Activated CD4-positive, alpha-beta T cell treated with anti-CD3 and anti-CD28 coated beads, Interleukin-2, amount 10 ng/mL, durations not matched to agents 24 days and 14 days (primary cell): ENCODE measurements around the gene EIF2B5. TPM values are rescaled to one million over a fixed set of nuclear protein-coding genes. Genes with fewer than 3 reads are reported as not detected.

Experiments used
- DNase-seq: peaks from one replicate; pipeline ENCODE4 v3.0.0; 2022
- H3K27ac Mint-ChIP-seq: one replicate; pipeline ENCODE4 v1.8.0; 2022; ENCODE audit warnings: mild to moderate bottlenecking, mixed read lengths
- H3K27me3 Mint-ChIP-seq: one replicate; pipeline ENCODE4 v1.8.0; 2022; ENCODE audit warnings: mixed read lengths
- H3K36me3 Mint-ChIP-seq: one replicate; pipeline ENCODE4 v1.8.0; 2022; ENCODE audit warnings: low read depth, mild to moderate bottlenecking, mixed read lengths
- H3K4me1 Mint-ChIP-seq: one replicate; pipeline ENCODE4 v1.8.0; 2021; ENCODE audit warnings: mixed read lengths
- H3K4me3 Mint-ChIP-seq: one replicate; pipeline ENCODE4 v1.8.0; 2022; ENCODE audit warnings: mild to moderate bottlenecking, moderate library complexity, mixed read lengths
- H3K9me3 Mint-ChIP-seq: one replicate; pipeline ENCODE4 v1.8.0; 2021; ENCODE audit warnings: mixed read lengths
- intact Hi-C: fragments of 100-400 bp; cut with micrococcal nuclease; formaldehyde crosslinking; loops from one replicate; pipeline ENCODE4 v1.15.1; 2023
- total RNA-seq: library from RNA; stranded (reverse); gene quantifications from 2 replicates; pipeline ENCODE4 v1.2.3, GENCODE V29; 2022

EIF2B5 gene
- total RNA-seq, 1 donor from 2014 or later = 72.2 TPM

GRCh38 chr3:184183679-184184078, 48.5 kb downstream of the EIF2B5 start:
- H3K27me3 Mint-ChIP-seq = no peaks in the 10 kb centered on the region
- H3K27ac Mint-ChIP-seq = no peak overlapping the region
- H3K4me3 Mint-ChIP-seq = no peak overlapping the region
- no peaks in the 10 kb centered on the region for H3K9me3 Mint-ChIP-seq
- intact Hi-C loops = no loop called here
- peak; percentile 59 for DNase-seq
- peaks cover 26% of the 10 kb centered on the region for H3K4me1 Mint-ChIP-seq
- peaks cover 71% of the 10 kb centered on the region for H3K36me3 Mint-ChIP-seq

GRCh38 chr3:184184546-184185230, 49.5 kb downstream of the EIF2B5 start:
- Mint-ChIP-seq H3K9me3 (no peaks in the 10 kb centered on the region), H3K4me1 (peaks cover 28% of the 10 kb centered on the region), H3K4me3 (peak overlapping the region; percentile 92), H3K27me3 (no peaks in the 10 kb centered on the region), H3K27ac (peak overlapping the region; percentile 92), H3K36me3 (peaks cover 69% of the 10 kb centered on the region)
- DNase-seq = peak; percentile 55
- intact Hi-C loops = loop anchor here (1.0 kb wide), 1 partner anchor 49 kb away; the partner anchor contains the start of gene EIF2B5

- peak overlapping the region; percentile 92 for H3K27ac Mint-ChIP-seq
- no peaks in the 10 kb centered on the region for H3K9me3 Mint-ChIP-seq
- intact Hi-C loops = loop anchor here (1.0 kb wide), 5 partner anchors 11 to 114 kb away; partner anchors contain the start of genes ALG3, AP2M1, EIF2B5 and PSMD2
- DNase-seq = peak; percentile 100
- H3K27me3 Mint-ChIP-seq = no peaks in the 10 kb centered on the region
- H3K4me3 Mint-ChIP-seq = peak overlapping the region; percentile 92
- peaks cover 68% of the 10 kb centered on the region for H3K36me3 Mint-ChIP-seq
- peaks cover 28% of the 10 kb centered on the region for H3K4me1 Mint-ChIP-seq
Observed at GRCh38 chr3:184185461-184186183, 50.5 kb downstream of the EIF2B5 start.

GRCh38 chr3:184186184-184186901, 51.2 kb downstream of the EIF2B5 start, which contains the start of gene ABCF3:
Gene ABCF3, plus strand, starts transcription at chr3:184186199. Its CDS starts 9 bp downstream, at chr3:184186208.
- H3K27ac Mint-ChIP-seq = peak within 1 kb of the TSS; percentile 92
- intact Hi-C loops = loop anchor here (1.0 kb wide), 4 partner anchors 12 to 113 kb away; partner anchors contain the start of genes ALG3, AP2M1 and PSMD2
- DNase-seq = no peak
- no peaks in the 10 kb centered on the region for H3K9me3 Mint-ChIP-seq
- peaks cover 28% of the 10 kb centered on the region for H3K4me1 Mint-ChIP-seq
- no peaks in the 10 kb centered on the region for H3K27me3 Mint-ChIP-seq
- peaks cover 64% of the 10 kb centered on the region for H3K36me3 Mint-ChIP-seq
- H3K4me3 Mint-ChIP-seq = peak within 1 kb of the TSS; percentile 92

- intact Hi-C loops = loop anchor here (1.0 kb wide), 4 partner anchors 13 to 112 kb away; partner anchors contain the start of genes ALG3, AP2M1 and PSMD2
- Mint-ChIP-seq H3K36me3 (peaks cover 63% of the 10 kb centered on the region), H3K27me3 (no peaks in the 10 kb centered on the region), H3K4me3 (peak overlapping the region; percentile 92), H3K9me3 (no peaks in the 10 kb centered on the region), H3K4me1 (peaks cover 28% of the 10 kb centered on the region), H3K27ac (peak overlapping the region; percentile 92)
- DNase-seq = peak; percentile 62
Observed at GRCh38 chr3:184186902-184187207, 51.7 kb downstream of the EIF2B5 start.

GRCh38 chr3:184188080-184188479, 52.9 kb downstream of the EIF2B5 start:
- H3K27ac Mint-ChIP-seq = no peak overlapping the region
- no peaks in the 10 kb centered on the region for H3K9me3 Mint-ChIP-seq
- peaks cover 66% of the 10 kb centered on the region for H3K36me3 Mint-ChIP-seq
- no peak for DNase-seq
- no peaks in the 10 kb centered on the region for H3K27me3 Mint-ChIP-seq
- peaks cover 28% of the 10 kb centered on the region for H3K4me1 Mint-ChIP-seq
- H3K4me3 Mint-ChIP-seq = peak overlapping the region; percentile 92
- intact Hi-C loops = no loop called here

- intact Hi-C loops = no loop called here
Observed at GRCh38 chr3:184189421-184189820, 54.3 kb downstream of the EIF2B5 start.

GRCh38 chr3:184192889-184193288, 57.7 kb downstream of the EIF2B5 start:
- Mint-ChIP-seq H3K9me3 (no peaks in the 10 kb centered on the region), H3K4me3 (no peak overlapping the region), H3K36me3 (peaks cover 57% of the 10 kb centered on the region), H3K27me3 (no peaks in the 10 kb centered on the region), H3K27ac (no peak overlapping the region), H3K4me1 (peaks cover 5% of the 10 kb centered on the region)
- intact Hi-C loops = no loop called here
- no peak for DNase-seq

More at GRCh38 chr3:184189421-184189820, 54.3 kb downstream of the EIF2B5 start:
- DNase-seq = no peak
- Mint-ChIP-seq H3K27ac (no peak overlapping the region), H3K4me1 (peaks cover 28% of the 10 kb centered on the region), H3K9me3 (no peaks in the 10 kb centered on the region), H3K36me3 (peaks cover 67% of the 10 kb centered on the region), H3K27me3 (no peaks in the 10 kb centered on the region), H3K4me3 (no peak overlapping the region)

- Mint-ChIP-seq H3K27ac (no peak overlapping the region), H3K36me3 (peaks cover 47% of the 10 kb centered on the region)
- intact Hi-C loops = no loop called here
Observed at GRCh38 chr3:184193991-184194539, 58.9 kb downstream of the EIF2B5 start.

More at GRCh38 chr3:184193991-184194539, 58.9 kb downstream of the EIF2B5 start:
- Mint-ChIP-seq H3K9me3 (no peaks in the 10 kb centered on the region), H3K4me3 (no peak overlapping the region), H3K4me1 (no peaks in the 10 kb centered on the region), H3K27me3 (no peaks in the 10 kb centered on the region)
- DNase-seq = no peak

Other genes starting within 250 kb of the EIF2B5 start
- gene ABCC5, start 117.5 kb upstream of the EIF2B5 start, total RNA-seq = 19.7 and 22.1 TPM in 2 replicates
- gene HTR3D, start 103.6 kb upstream of the EIF2B5 start, total RNA-seq = not detected in 2 replicates
- gene HTR3C, start 82.3 kb upstream of the EIF2B5 start, total RNA-seq = not detected in 2 replicates
- gene HTR3E, start 38.3 kb upstream of the EIF2B5 start, total RNA-seq = not detected in 2 replicates
- 49.0 and 54.5 TPM in 2 replicates for gene DVL3, start 20.0 kb downstream of the EIF2B5 start, total RNA-seq
- gene AP2M1, start 39.5 kb downstream of the EIF2B5 start, total RNA-seq = 241 and 242 TPM in 2 replicates
- 66.9 and 67.6 TPM in 2 replicates for gene ABCF3, start 50.8 kb downstream of the EIF2B5 start, total RNA-seq
- not detected in 2 replicates for gene VWA5B2, start 94.2 kb downstream of the EIF2B5 start, total RNA-seq
- 82.5 and 85.3 TPM in 2 replicates for gene ALG3, start 113.6 kb downstream of the EIF2B5 start, total RNA-seq
- 14.3 and 15.9 TPM in 2 replicates for gene EEF1AKMT4, start 114.3 kb downstream of the EIF2B5 start, total RNA-seq
- 0.14 TPM in 2 replicates for gene CAMK2N2, start 126.2 kb downstream of the EIF2B5 start, total RNA-seq
- not detected in 2 replicates for gene ECE2, start 140.7 kb downstream of the EIF2B5 start, total RNA-seq
- 280 and 283 TPM in 2 replicates for gene PSMD2, start 163.9 kb downstream of the EIF2B5 start, total RNA-seq
- 680 and 700 TPM in 2 replicates for gene EIF4G1, start 179.2 kb downstream of the EIF2B5 start, total RNA-seq
- gene FAM131A, start 202.2 kb downstream of the EIF2B5 start, total RNA-seq = 8.6 and 8.7 TPM in 2 replicates
- 8.3 and 8.4 TPM in 2 replicates for gene CLCN2, start 226.2 kb downstream of the EIF2B5 start, total RNA-seq
- gene POLR2H, start 226.4 kb downstream of the EIF2B5 start, total RNA-seq = 159 and 161 TPM in 2 replicates
- not detected in 2 replicates for gene THPO, start 242.8 kb downstream of the EIF2B5 start, total RNA-seq
- 0.07 TPM in 1 of 2 replicates, not detected in the other for gene CHRD, start 244.7 kb downstream of the EIF2B5 start, total RNA-seq